ENCODE measurements around the gene ZKSCAN1.

DNA sequence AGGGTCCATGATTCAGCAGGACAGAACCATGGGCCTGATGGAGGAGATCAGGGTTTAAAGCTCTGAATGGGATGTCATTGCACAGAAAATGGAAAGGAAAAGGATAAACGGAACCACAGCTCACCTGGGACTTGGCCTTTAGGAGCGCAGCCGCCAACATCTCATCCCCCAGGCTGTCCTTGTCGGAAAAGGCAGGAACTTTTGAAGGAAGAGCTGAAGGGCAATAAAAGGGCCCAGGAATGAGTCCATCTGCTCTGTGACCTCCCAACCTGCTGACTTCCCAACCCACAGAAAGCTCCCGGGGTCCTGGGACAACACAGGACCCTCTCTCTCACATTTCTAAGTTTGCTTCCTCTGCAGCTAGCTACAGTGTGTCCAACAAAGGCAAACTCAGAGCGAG, 60.0 kb downstream of the ZKSCAN1 start:
- no peak for TF ChIP-seq SIN3A (IDR thresholded peaks at IDR 0.05; ENCODE audit: low read depth)
- TF ChIP-seq EZH2 (IDR thresholded peaks at IDR 0.05), result no peak
- TF ChIP-seq JUND (IDR thresholded peaks at IDR 0.05), result no peak
- no peak for TF ChIP-seq POLR2A (IDR thresholded peaks at IDR 0.05; ENCODE audit: borderline replicate concordance, extremely low read depth, insufficient read depth, insufficient read length)
- no peak for TF ChIP-seq EZH2phosphoT487 (IDR thresholded peaks at IDR 0.05; ENCODE audit: borderline replicate concordance)
- no peak for TF ChIP-seq CEBPB (IDR thresholded peaks at IDR 0.05; ENCODE audit: low read depth)
- TF ChIP-seq, protein P1, sequence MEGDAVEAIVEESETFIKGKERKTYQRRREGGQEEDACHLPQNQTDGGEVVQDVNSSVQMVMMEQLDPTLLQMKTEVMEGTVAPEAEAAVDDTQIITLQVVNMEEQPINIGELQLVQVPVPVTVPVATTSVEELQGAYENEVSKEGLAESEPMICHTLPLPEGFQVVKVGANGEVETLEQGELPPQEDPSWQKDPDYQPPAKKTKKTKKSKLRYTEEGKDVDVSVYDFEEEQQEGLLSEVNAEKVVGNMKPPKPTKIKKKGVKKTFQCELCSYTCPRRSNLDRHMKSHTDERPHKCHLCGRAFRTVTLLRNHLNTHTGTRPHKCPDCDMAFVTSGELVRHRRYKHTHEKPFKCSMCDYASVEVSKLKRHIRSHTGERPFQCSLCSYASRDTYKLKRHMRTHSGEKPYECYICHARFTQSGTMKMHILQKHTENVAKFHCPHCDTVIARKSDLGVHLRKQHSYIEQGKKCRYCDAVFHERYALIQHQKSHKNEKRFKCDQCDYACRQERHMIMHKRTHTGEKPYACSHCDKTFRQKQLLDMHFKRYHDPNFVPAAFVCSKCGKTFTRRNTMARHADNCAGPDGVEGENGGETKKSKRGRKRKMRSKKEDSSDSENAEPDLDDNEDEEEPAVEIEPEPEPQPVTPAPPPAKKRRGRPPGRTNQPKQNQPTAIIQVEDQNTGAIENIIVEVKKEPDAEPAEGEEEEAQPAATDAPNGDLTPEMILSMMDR (IDR thresholded peaks at IDR 0.05 in 2 of 3, conservative IDR thresholded peaks at IDR 0.05 in 1 of 3; ENCODE audit: borderline replicate concordance in 1 of 3, insufficient read depth in 1 of 3, low read depth in 2 of 3, low read length in 2 of 3), result no peak
- TF ChIP-seq ZFX (IDR thresholded peaks at IDR 0.05), result no peak
- no peak for TF ChIP-seq CBX3 (IDR thresholded peaks at IDR 0.05; ENCODE audit: low read depth)
- no peak for TF ChIP-seq POLR2AphosphoS5 (IDR thresholded peaks at IDR 0.05; ENCODE audit: low read depth, low read length)
- TF ChIP-seq SP1 (IDR thresholded peaks at IDR 0.05; ENCODE audit: low read depth), result no peak
- TF ChIP-seq YY1 (IDR thresholded peaks at IDR 0.05; ENCODE audit: extremely low read depth, insufficient replicate concordance, low read depth, low read length), result no peak
- TF ChIP-seq, protein P2, sequence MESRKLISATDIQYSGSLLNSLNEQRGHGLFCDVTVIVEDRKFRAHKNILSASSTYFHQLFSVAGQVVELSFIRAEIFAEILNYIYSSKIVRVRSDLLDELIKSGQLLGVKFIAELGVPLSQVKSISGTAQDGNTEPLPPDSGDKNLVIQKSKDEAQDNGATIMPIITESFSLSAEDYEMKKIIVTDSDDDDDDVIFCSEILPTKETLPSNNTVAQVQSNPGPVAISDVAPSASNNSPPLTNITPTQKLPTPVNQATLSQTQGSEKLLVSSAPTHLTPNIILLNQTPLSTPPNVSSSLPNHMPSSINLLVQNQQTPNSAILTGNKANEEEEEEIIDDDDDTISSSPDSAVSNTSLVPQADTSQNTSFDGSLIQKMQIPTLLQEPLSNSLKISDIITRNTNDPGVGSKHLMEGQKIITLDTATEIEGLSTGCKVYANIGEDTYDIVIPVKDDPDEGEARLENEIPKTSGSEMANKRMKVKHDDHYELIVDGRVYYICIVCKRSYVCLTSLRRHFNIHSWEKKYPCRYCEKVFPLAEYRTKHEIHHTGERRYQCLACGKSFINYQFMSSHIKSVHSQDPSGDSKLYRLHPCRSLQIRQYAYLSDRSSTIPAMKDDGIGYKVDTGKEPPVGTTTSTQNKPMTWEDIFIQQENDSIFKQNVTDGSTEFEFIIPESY (IDR thresholded peaks at IDR 0.05; ENCODE audit: extremely low read depth, insufficient replicate concordance, low read length), result no peak
